Hippocampal formation (tissue), 2 donors: ENCODE data around the gene ARHGAP20.
"Not testable (repeated sequence)": the region's sequence is repeated elsewhere in the genome, so short reads cannot be mapped to it uniquely, and the experiment has no call there.

Experiments
- DNase-seq, 2 donors: peaks; one replicate each; lab custom pipeline; 2025; lab: John Stamatoyannopoulos, UW

ARHGAP20 gene

DNA sequence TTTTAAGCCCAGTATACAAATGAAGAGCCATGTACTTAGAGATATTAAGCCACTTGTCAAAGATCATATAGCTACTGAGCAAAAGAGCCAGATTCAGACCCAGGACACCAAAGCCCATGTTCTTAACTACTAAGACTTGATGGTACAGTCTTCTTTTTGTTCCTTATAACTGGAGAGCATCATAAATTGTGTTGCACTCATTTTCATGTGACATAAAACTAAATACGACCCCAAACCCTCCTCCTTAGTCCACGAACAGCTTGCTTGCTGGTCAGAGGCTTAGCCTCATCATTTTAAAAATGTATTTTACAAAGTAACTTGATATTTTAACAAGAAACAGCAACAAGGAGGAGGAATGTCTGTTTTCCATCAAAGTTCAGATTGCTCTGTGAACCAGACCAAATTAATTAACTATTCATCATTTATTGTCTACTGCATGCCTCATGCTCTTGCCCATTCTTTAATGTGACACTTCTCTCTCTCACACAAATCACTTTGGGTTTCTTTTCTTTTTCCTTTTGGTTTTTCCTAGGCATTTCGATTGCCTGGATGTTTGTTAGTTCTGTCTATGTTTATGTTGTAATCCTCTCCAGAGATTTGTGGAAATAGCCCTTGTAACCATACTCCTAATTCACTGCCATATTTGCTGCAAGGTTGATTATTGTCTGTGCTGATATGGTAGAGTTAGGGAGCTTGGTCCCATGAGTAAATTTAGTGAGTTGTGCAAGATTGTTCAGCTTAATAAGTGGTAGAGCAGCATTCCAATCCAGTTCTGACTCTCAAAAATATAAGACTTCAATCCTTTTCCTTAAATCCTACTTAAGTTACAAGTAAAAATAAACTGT, 8.4 kb upstream of the ARHGAP20 start:
- DNase-seq, result no peak

DNA sequence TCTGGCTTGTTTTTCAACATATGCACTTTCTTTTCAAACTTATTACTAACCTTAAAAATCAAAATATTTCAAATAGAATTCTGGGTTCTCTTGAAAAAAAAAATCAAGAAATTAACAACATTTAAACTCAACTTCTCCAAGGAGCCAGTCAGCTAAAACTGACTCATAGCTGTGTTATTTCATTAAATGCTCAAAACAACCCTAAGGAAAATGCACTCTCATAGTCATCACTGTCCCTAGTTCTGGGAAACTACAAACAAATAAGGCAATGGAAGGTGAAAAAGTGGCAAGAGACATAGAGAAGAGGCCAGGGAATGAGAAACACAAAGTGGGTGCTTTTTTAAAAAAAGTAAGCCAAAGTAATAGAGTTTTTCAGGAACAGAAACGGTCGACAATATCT, 4.1 kb upstream of the ARHGAP20 start:
- no peak for DNase-seq

DNA sequence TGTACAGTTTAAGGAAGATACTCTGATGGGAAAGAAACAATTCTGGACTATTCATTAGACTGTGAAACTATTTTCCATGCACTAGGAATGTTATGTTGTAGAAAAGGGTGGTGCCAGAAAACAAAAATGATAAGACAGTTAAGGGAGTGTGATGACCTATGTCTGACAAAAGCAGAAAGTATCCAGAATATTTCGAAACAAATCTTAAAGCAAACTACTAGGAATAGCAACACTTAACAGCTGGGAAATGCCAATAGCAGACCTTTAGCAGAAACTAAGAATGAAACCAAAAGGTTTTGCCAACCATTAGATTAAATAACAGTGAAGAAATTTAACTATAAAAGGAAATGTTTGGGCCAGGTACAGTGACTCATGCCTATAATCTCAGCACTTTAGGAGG, 3.3 kb upstream of the ARHGAP20 start:
- DNase-seq, result no peak

DNA sequence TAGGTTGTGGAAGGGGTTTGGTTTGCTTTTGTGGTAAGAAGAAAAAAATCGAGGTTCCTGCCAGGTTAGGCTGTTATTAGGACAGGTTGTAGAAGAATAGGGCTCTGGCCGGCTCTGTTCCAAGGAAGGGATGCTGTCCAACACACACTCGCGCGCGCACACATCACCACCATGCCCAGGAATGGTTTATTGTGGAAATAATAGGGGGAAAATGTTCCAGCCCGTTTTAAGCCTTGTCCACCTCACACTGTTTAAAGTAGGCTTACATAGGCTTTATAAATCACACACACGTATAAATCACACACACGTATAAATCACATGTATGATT, 1.2 kb upstream of the ARHGAP20 start:
- DNase-seq, result no peak

DNA sequence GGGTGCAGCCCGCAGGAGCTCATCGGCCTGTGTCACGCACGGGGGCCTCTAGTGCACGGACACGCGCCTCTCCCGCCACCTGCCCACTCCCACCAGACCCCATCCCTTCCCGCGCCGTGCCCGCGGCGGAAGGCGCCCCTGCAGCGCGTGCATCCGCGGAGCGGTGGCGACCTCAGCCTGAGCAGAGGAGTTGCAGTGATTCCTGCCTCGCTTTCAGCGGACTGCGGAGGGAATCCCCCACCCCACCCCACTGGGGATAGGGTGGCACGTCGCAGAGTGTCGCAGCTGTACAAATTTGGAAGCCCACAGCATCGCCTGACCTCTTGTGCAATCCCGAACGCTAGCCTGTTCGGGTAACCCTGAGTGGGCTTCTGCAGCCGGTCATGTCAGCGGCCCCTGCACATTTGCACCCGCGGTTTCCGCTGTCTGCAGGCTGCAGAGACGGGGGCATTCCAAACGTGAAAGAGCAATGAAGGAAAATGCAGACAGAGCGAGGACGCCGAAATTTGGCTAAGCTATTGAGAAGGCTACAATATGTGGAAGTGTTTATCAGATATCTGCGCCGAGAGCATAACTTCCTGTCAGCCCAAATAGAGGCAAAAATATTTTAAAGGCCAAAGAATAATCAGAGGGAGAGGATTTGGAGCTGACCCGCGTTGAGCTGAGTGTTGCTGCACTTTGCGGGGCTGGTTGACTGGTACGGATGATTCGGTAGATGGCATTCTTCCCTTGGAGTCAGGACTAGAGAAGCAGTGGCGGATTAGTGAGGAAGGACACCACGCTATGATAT, 617 bp upstream of the ARHGAP20 start:
- peak; percentile 57 to 80 for DNase-seq

- DNase-seq, result no peak
Measured at GRCh38 chr11:110711448-110711775, 825 bp downstream of the ARHGAP20 start.

- DNase-seq, result no peak
Measured at GRCh38 chr11:110710628-110711381, 1.4 kb downstream of the ARHGAP20 start.

DNA sequence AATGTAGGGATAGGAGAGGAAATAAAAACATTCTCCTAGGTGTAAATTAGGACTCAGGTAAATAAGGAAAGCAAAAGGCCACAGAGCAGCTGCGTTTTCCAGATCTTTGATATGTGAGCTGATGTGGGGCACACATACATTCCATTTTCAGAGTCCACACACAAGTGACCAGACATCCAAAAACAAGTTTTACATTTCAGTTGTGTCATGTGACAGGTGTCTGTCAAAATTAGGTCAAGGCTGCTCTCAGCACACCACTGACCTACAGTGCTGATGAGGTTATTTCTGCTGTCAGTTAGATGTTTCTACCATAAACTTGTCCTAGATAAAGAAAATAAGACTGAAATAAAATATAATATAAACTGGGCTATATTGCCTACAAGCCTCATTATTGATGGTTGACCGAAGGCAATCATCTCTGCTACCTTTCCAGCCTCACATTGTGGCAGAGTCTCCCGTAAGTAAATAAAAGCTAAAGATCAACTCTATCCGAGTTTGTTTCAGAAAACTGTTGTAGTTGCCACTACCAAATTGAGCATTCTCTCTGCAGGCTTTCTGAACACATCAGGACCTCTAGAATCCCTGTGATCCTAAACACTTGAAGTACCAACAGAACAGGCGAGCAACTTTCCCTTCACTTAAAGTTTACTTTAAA, 7.9 kb downstream of the ARHGAP20 start:
- DNase-seq, result no peak

DNA sequence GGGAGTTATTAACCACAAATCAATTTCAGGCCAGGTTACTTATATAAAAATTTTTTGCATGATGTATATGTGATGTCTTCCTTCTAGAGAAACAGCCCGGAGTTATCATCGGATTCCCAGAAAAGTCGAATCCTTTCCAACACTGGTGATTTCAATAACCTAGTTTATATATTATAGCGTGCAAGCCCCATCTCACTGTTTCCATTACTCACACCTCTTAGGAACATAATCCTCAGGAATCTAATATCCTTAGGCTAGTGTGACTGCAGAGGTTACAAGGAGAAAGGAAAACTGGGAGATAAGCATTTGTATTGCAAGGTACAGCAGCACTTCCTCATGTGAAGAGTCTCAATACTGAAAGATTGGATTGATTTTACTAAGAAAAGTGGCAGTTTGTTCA, 20.3 kb downstream of the ARHGAP20 start:
- no peak for DNase-seq

DNA sequence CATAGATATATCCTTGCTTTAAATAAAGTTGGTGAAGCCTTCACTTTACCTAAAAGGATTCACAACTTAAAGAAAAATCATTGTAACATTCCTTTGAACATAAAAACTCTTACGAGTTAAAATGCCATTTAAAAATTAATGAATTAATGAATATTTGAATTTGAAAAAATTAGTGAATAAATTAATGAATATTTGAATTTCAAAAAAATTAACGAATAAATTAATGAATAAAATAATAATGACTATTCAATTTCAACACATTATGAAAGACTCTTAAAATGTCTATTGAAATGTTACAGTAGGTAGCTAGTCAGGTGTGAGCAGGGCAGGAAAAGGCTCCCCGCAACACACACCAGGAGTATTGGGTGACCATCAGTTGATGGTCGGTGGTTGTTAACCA, 22.9 kb downstream of the ARHGAP20 start:
- DNase-seq, result no peak

DNA sequence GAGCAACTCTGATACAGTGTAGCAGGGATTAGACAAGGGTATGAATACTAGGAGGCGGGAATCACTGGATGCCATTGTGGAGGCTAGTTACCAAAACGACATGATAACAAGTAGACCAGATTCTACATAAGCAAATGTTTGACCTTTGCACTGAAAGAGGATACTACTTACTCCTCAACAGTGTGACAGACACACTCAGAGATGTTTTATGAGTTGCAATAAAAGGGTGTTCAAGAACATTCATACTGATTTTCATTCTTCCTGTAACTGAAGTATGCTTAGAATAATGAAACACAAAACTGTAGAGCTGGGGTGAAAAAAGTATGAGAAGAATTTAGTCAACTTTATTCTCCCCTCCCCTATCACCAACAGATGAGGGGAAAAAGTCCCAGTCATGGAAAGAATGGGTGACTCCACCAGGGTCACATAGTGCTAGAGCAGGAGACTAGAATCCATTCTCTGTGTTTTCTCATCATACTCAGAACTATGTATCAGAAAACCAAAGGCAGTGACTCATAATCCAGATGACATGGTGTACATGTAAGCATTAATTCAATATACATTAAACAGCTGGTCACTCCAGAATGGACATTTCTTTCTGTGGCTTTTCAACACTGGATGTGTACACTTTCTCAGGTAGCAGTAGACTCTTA, 32.8 kb downstream of the ARHGAP20 start:
- DNase-seq, result no peak

DNA sequence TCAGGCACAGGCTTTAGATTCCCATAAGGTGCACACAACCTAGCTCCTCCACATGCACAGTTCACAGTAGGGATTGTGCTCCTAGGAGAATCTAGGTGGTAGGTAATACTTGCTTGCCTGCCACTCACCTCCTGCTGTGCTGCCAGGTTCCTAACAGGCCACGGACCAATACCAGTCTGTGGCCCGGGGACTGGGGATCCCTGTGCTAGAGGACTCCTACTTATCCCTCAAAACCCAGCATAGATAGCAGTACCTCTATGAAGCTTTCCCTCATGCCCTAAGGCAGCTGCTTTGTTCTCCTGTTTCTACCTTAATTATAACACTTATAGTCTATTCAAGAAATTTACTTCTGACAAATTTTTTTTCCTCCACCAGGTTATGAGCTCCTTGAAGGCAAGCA, 36.7 kb downstream of the ARHGAP20 start:
- DNase-seq, result no peak

DNA sequence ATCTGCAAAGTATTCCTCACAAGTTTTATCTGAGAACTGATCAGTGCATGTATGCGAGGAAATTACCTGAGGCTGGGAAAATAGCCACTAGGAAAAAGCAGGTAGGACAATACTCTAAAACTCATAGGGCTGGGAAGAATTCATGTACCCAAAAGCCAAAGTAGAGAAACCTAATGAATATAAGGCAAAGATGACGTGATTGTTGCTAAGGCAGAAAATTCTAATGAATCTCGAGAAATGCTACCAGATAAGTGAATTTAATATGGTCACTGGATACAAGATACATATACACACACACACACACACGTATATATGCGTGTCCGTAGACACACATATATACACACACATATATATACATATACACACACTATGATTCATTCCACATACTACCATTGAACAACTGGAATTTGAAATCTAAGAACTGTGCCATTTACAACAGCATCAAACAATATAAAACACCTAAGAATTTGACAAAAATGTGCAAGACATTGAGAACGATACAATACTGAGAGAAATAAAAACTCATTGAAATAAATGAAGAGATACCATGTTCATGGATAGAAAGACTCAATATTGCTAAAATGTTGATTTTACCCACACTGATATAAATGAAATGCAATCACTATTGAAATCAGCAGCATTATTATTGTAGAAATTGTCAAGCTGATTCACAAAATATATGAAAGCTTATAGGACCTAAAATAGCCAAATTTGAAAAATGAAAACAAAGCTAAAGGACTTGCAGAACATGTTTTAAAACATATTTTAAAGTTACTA, 46.4 kb downstream of the ARHGAP20 start:
- DNase-seq, result no peak

GRCh38 chr11:110655967-110656366, 56.3 kb downstream of the ARHGAP20 start:
- DNase-seq, result no peak

DNA sequence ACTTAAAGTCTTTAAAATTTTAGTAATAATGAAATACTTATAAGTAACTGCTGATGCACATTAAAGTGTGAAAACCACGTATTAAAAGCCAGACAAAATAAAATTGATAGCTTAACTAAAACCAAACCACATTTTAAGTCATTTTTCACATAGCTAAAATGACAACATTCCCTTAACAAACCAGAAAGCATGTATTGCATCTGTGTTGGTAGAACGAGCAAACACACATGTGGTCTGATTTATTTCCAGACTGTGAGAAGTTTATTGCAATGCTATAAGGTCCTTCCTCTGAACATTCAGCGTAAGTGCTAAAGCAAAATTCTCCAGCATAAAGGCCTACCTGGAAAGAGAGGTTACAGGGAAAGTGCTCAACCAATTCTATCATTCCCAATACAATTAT, 57.8 kb downstream of the ARHGAP20 start:
- DNase-seq, result no peak

- DNase-seq, result no peak
Measured at GRCh38 chr11:110645253-110645652, 67.0 kb downstream of the ARHGAP20 start.

DNA sequence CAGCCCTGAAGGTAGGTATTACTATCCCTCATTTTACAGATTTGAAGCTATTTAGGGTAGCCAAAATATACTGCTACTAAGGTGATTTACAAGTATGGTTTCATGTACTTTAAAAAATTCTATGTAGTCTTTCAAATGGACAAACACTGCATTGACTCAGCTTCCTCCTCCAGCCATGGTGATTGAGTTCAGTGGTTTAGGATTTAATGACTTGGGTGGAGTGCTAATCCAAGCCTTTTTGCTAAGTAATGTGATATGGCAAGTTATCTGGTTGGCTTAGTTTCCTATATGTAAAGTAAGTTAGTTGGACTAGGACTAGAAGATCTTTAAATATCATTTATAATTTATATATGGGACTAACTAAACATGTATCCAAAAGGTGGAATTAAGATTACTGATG, 77.9 kb downstream of the ARHGAP20 start:
- no peak for DNase-seq

DNA sequence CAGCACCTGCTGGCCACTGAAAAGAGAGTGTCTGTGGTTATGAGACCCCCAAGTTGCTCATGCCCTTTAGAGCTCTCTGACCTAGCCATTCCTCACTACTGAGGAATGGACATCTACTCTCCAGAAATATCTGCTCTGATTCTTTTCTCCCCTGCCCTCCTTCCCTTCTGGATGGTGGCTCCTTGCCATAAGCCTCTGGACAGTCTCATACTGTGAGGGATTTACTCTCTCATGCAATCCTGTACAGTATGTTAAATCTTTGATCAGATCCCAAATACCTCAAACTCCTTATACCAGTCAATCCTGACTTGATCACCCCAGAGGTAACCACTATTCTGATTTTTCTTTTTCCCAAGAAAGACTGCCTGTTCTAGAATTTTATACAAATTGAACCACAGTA, 80.7 kb downstream of the ARHGAP20 start:
- DNase-seq, result no peak

GRCh38 chr11:110629594-110629993, 82.6 kb downstream of the ARHGAP20 start:
- DNase-seq, result no peak

DNA sequence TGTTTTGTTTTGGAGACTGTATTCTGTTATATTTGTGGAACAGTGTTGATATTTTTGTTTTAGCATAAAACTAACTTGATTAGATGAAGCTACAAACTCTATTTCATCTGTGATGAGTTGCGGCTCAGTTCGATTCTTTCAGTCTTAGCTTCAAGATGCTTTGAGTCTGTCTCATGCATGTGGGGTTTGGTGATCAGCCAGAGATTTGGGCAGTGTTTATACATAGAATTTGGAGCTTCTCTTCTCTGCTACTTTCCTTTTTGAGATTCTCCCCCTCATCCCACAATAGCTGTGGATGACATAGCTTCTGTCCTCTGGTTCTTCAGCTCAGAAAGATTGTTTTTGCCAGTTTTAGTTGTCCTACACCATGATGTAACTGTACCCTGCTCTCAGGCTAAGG, 90.4 kb downstream of the ARHGAP20 start:
- no peak for DNase-seq

DNA sequence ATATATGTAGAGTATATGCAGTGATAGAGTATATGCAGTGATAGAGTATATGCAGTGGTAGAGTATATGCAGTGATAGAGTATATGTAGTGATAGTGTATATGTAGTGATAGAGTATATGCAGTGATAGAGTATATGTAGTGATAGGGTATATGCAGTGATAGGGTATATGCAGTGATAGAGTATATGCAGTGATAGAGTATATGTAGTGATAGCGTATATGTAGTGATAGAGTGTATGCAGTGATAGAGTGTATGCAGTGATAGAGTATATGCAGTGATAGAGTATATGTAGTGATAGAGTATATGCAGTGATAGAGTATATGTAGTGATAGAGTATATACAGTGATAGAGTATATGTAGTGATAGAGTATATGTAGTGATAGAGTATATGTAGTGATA, 92.9 kb downstream of the ARHGAP20 start:
- DNase-seq, result not testable (repeated sequence)
